DND-41 (cell line): ENCODE data around the gene SLAMF7.

Experiments used
- CTCF ChIP-seq: IDR thresholded peaks from 2 replicates; pipeline ENCODE4 v1.5.1; 2012; ENCODE audit warnings: borderline replicate concordance, low read length, moderate library complexity, mild to moderate bottlenecking; ENCODE audit not compliant: poor library complexity, severe bottlenecking; ENCODE audit errors: extremely low read depth
- EZH2 ChIP-seq: IDR thresholded peaks from 3 replicates; pipeline ENCODE4 v1.6.1; 2012; ENCODE audit warnings: borderline replicate concordance, low read depth, mild to moderate bottlenecking, moderate library complexity, low read length, inconsistent platforms; ENCODE audit not compliant: severe bottlenecking

GRCh38 chr1:160726498-160727315 lies 12.3 kb upstream of the SLAMF7 start:
- TF ChIP-seq CTCF (peak; percentile 96), EZH2 (no peak)
